ENCODE measurements around the gene PIK3AP1. TPM values are rescaled to one million over a fixed set of nuclear protein-coding genes. Genes with fewer than 3 reads are reported as not detected.

The PIK3AP1 gene
- total RNA-seq, 1 experiment from 2014 or later, result 3.7 TPM

- Histone ChIP-seq H3K9ac (ENCODE audit: low read length) (no peak overlapping the region), H3K27ac (ENCODE audit: low read length) (no peak overlapping the region), H3K79me2 (ENCODE audit: low read length) (no peaks in the 10 kb centered on the region), H4K20me1 (ENCODE audit: low read length) (no peaks in the 10 kb centered on the region), H3K4me3 (ENCODE audit: low read length) (no peak overlapping the region), H3K9me3 (ENCODE audit: low read length) (no peaks in the 10 kb centered on the region), H3K4me1 (ENCODE audit: insufficient read depth, low read length) (no peaks in the 10 kb centered on the region; the same call in 1 of the 2 replicates), H3K27me3 (ENCODE audit: low read length) (no peaks in the 10 kb centered on the region), H3K36me3 (ENCODE audit: low read depth, low read length) (no peaks in the 10 kb centered on the region), H3K9me2 (replicated peaks; ENCODE audit: low read length) (no peaks in the 10 kb centered on the region), H3K4me2 (ENCODE audit: low read length) (no peak overlapping the region), H2AFZ (ENCODE audit: low read length) (no peak overlapping the region), H3F3A (ENCODE audit: low read length, unreplicated experiment) (no peaks in the 10 kb centered on the region)
- BruUV-seq (replicated peaks), result no TSS peak
- CTCF ChIA-PET, result interaction anchor here (0.6 kb wide), 1 partner anchor 50 kb away, joined by 3 read pairs; the partner anchor contains the start of gene TM9SF3
- TF ChIP-seq EZH2 (IDR thresholded peaks at IDR 0.05; ENCODE audit: low read length, unreplicated experiment), result no peak
- no peak for TF ChIP-seq CTCF (conservative IDR thresholded peaks at IDR 0.05; ENCODE audit: low read depth, low read length)
- no peak for TF ChIP-seq EZH2phosphoT487 (IDR thresholded peaks at IDR 0.05; ENCODE audit: borderline replicate concordance, low read length)
- no peak for DNase-seq
- intact Hi-C loops (cut with micrococcal nuclease), result no loop called here
- no peak for ATAC-seq
- POLR2A ChIA-PET (ENCODE audit: unreplicated experiment), result no interaction called here
Observed at GRCh38 chr10:96636551-96636950, 83.8 kb downstream of the PIK3AP1 start.

- Histone ChIP-seq H3K79me2 (ENCODE audit: low read length) (no peaks in the 10 kb centered on the region), H3K4me3 (ENCODE audit: low read length) (no peak overlapping the region), H3F3A (ENCODE audit: low read length, unreplicated experiment) (no peaks in the 10 kb centered on the region), H3K4me1 (ENCODE audit: insufficient read depth, low read length) (no peaks in the 10 kb centered on the region), H3K9ac (ENCODE audit: low read length) (no peak overlapping the region), H2AFZ (ENCODE audit: low read length) (no peak overlapping the region), H3K4me2 (ENCODE audit: low read length) (no peak overlapping the region), H3K27ac (ENCODE audit: low read length) (no peak overlapping the region), H3K9me2 (replicated peaks; ENCODE audit: low read length) (no peaks in the 10 kb centered on the region), H3K27me3 (ENCODE audit: low read length) (no peaks in the 10 kb centered on the region), H4K20me1 (ENCODE audit: low read length) (no peaks in the 10 kb centered on the region), H3K36me3 (ENCODE audit: low read depth, low read length) (no peaks in the 10 kb centered on the region), H3K9me3 (ENCODE audit: low read length) (no peaks in the 10 kb centered on the region)
- BruUV-seq (replicated peaks), result no TSS peak
- intact Hi-C loops (cut with micrococcal nuclease), result loop anchor here (5.0 kb wide), 1 partner anchor 46 kb away; the partner anchor contains the start of gene TM9SF3
- no peak for ATAC-seq
- no peak for TF ChIP-seq CTCF (conservative IDR thresholded peaks at IDR 0.05; ENCODE audit: low read depth, low read length)
- no peak for TF ChIP-seq EZH2 (IDR thresholded peaks at IDR 0.05; ENCODE audit: low read length, unreplicated experiment)
- ChIA-PET POLR2A (ENCODE audit: unreplicated experiment) (no interaction called here), CTCF (no interaction called here)
- no peak for DNase-seq
Observed at GRCh38 chr10:96632974-96633710, 87.2 kb downstream of the PIK3AP1 start.

GRCh38 chr10:96627292-96627691, 93.0 kb downstream of the PIK3AP1 start:
- H3K36me3 ChIP-seq (ENCODE audit: low read depth, low read length), result no peaks in the 10 kb centered on the region
- no peaks in the 10 kb centered on the region for H3K9me3 ChIP-seq (ENCODE audit: low read length)
- H3K9me2 ChIP-seq (replicated peaks; ENCODE audit: low read length), result no peaks in the 10 kb centered on the region
- POLR2A ChIA-PET (ENCODE audit: unreplicated experiment), result no interaction called here
- DNase-seq (no peak), ATAC-seq (no peak)
- TF ChIP-seq EZH2phosphoT487 (IDR thresholded peaks at IDR 0.05; ENCODE audit: borderline replicate concordance, low read length), result no peak
- TF ChIP-seq CTCF (conservative IDR thresholded peaks at IDR 0.05; ENCODE audit: low read depth, low read length), result no peak
- TF ChIP-seq EZH2 (IDR thresholded peaks at IDR 0.05; ENCODE audit: low read length, unreplicated experiment), result no peak
- no peaks in the 10 kb centered on the region for H3K4me1 ChIP-seq (ENCODE audit: insufficient read depth, low read length)
- H3K4me2 ChIP-seq (ENCODE audit: low read length), result no peak overlapping the region
- no peak overlapping the region for H3K27ac ChIP-seq (ENCODE audit: low read length)
- H3F3A ChIP-seq (ENCODE audit: low read length, unreplicated experiment), result no peaks in the 10 kb centered on the region
- H4K20me1 ChIP-seq (ENCODE audit: low read length), result no peaks in the 10 kb centered on the region
- no peak overlapping the region for H3K9ac ChIP-seq (ENCODE audit: low read length)
- intact Hi-C loops (cut with micrococcal nuclease), result no loop called here
- CTCF ChIA-PET, result no interaction called here
- H3K27me3 ChIP-seq (ENCODE audit: low read length), result no peaks in the 10 kb centered on the region
- H2AFZ ChIP-seq (ENCODE audit: low read length), result no peak overlapping the region
- no TSS peak for BruUV-seq (replicated peaks)
- H3K79me2 ChIP-seq (ENCODE audit: low read length), result no peaks in the 10 kb centered on the region
- H3K4me3 ChIP-seq (ENCODE audit: low read length), result no peak overlapping the region

Data from PC-3 (cell line).